GM21619 (cell line): Measurements from ENCODE around the gene SLCO2A1.

Experiments
- ATAC-seq: cut with Tn5 transposase; IDR thresholded peaks from one replicate; pipeline ENCODE4 v1.9.1; 2021; ENCODE audit not compliant: unreplicated experiment

SLCO2A1 gene

GRCh38 chr3:134002306-134002705, 27.4 kb downstream of the SLCO2A1 start:
- ATAC-seq: no peak

GRCh38 chr3:134001251-134001650, 28.5 kb downstream of the SLCO2A1 start:
- no peak for ATAC-seq

GRCh38 chr3:133999891-134000685, 29.6 kb downstream of the SLCO2A1 start:
- ATAC-seq: no peak

GRCh38 chr3:133998691-133999241, 31.0 kb downstream of the SLCO2A1 start:
- no peak for ATAC-seq

GRCh38 chr3:133997871-133998635, 31.7 kb downstream of the SLCO2A1 start:
- ATAC-seq: no peak

GRCh38 chr3:133996996-133997395, 32.7 kb downstream of the SLCO2A1 start:
- no peak for ATAC-seq

DNA sequence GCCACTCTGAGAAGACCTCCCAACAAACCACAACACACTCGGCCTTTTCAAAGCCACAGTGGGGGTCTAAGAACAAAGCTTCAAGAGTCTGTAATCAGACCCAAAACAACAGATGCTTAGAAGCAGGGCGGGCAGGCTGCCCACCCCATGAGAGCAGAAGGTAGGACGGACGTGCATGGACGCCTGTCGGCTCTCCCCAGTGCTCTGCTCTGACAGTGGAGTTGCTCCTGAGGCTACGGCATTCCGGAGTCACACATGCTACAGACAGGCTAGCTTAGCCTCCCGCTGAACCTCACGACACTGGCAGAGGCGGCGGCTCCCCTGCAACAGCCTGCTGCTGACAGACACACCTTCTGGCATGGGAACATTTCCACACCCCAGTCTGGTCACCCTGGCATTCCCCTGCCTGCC, 33.5 kb downstream of the SLCO2A1 start:
- ATAC-seq: no peak

DNA sequence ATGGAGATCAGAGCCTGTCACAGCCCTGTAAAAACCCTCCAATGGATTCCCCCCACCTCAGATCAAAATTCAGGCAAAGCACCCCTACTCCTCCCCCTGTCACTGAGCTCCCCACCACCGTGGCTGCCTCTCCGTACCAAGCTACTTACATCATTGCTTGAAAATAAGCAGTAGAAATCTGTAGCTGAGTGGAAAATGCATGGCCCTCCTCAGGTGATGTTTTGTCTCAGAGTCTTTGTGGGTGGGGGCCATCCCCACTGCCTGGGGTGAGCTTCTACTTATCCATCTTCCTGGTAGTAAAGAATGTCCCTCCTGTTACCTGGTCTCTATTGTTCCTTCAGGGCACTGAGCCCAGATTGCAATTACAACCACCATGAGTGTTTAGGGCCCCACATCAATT, 34.5 kb downstream of the SLCO2A1 start:
- ATAC-seq: no peak

- no peak for ATAC-seq
These were observed 35.4 kb downstream of the SLCO2A1 start for GRCh38 chr3:133994166-133994890.

DNA sequence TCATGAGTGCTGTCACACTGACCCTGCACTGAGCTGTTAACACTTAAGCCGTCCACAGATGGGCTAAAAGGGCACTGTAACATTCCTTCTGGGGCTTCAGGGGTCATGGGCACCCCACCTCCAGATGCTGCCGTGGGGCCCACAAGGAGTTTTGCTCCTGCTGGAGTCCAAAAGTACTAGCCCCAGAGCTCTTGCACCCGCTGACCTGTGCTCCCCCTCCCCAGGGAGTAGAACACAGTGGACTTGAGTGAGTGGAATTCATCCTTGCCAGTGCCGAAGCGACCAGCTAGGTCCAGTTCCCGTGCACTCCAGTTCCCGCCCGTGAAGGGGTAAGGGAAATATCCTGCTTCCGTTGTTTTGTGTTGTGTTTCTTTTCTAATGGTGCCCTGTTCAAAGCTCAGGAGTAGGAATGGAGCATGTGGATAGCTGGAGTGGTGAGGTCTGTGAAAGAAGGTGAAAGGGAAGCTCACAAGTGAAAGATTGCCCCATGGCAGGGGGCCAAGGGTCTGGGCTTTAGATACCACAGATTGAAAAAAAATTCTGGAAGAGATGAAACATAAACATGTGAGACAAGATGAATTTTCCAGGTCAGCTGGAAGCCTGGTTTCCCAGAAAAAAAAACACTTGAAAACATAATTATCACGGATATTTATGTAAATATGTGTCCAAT, 36.6 kb downstream of the SLCO2A1 start:
- no peak for ATAC-seq

GRCh38 chr3:133992381-133992780, 37.3 kb downstream of the SLCO2A1 start:
- ATAC-seq: no peak

GRCh38 chr3:133991637-133992036, 38.1 kb downstream of the SLCO2A1 start:
- ATAC-seq: no peak

GRCh38 chr3:133991209-133991608, 38.5 kb downstream of the SLCO2A1 start:
- no peak for ATAC-seq

DNA sequence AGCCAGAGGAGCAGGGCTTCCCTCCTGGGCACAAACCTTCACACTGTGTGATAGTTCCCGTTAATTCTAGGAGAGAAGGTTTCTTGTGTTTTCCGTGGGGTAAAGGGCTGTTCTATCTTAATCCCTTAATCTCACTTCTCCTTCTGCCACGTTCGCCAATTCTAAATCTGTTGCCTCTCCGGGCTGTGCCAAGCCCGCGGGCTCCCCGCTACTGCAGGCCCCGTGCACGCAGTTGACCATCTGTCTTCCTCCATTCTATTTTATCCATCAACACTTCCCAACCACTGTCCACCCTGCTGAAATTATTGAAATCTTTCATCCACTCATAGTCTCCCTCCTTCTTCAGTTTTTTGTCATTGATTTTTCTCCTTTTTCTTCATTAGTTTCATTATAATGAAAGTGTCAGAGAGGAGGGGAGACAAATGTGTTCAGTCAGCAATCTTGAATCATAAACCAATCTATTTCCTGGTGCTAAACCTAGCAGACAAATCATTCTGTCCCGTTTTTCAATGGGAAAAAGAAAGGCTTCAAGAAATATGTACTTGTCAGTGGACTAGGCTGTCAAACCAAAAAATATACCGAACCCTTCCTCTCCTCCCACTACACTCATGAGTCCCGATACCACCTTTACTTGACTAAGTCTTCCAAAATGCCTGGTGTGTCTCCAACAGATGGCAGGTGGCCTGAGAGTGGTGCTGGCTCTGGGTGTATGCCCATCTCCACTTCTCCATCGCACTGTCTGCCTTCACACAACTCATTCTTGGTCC, 39.6 kb downstream of the SLCO2A1 start:
- ATAC-seq: no peak

DNA sequence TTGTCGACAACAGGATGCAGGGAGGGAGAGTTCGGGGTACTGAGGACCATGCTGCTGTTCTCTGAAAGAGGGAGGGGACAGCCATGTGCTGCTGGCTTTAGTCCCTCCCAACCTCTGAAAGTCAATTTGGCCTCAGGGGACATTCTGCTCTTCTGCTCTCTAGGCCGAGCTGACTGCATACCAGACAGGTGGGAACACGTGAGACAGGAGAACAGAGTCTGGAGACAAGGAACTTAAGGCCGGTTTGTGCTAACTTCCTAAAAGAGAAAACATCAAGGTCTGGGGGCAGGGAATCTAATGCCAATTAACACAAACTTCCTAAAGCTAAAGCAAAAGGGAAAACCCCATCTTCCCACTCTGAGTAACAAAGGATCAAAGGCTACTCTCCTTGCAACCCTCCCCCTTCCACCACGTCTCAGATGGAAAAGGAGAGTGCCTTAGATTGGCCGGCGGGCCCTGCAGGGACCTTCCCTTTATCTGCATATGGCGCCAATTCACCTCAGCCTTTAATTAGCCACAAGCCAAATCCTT, 41.0 kb downstream of the SLCO2A1 start:
- ATAC-seq: no peak

DNA sequence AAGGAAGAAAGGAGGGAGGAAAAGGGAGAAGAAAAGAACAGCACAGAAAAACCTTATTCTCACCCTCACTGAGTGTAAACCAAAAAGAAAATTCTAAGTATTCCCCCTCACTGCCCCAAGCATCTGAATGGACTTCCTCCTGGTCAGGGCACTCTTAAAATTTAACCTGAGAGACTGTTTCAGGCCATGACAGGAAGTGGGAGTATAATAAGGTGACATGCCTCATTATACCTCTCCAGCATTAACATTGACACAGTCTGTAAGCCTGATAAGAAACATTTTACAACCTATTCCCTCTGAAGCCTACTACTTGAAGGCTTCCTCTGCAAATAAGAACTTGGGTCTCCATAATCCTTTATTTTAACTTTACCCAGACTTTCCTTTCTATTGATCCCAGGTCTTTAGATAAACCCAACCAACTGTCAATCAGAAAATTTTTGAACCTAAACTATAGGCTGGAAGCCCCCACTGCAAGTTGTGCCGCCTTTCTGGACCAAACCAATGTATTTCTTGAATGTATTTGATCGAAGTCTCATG, 41.7 kb downstream of the SLCO2A1 start:
- ATAC-seq: peak; percentile 67

GRCh38 chr3:133987136-133987535, 42.6 kb downstream of the SLCO2A1 start:
- no peak for ATAC-seq

GRCh38 chr3:133986311-133986710, 43.4 kb downstream of the SLCO2A1 start:
- ATAC-seq: no peak

- no peak for ATAC-seq
These were observed 44.8 kb downstream of the SLCO2A1 start for GRCh38 chr3:133984975-133985374.
